ENCODE data around the gene CDC73.

DNA sequence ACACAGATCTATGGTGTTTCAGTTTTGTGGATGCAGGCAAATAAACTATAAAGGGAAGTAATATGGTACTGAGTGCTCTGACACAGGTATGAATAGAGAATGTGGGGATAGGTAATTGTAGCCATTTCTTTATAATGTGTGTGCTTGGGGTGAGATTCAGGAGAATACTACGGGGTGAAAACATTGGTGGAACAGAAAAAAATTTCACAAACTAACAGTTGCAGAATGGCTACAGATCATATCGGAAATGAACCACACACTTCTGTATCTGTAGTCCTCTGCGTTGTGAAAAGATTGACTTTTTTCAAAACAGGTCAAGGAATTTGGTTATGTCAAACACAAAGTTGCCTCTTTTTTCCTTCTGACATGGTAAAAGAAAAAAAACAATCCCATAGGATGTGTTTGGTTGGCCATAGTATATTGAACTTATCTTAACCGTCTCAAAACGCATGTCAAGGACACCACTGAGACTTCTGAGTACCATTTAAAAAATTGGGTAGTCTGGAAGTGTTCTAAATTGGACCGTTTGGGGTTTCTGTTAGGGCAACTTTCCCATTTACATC, 1.1 kb upstream of the CDC73 start:
- TF ChIP-seq, protein P1, sequence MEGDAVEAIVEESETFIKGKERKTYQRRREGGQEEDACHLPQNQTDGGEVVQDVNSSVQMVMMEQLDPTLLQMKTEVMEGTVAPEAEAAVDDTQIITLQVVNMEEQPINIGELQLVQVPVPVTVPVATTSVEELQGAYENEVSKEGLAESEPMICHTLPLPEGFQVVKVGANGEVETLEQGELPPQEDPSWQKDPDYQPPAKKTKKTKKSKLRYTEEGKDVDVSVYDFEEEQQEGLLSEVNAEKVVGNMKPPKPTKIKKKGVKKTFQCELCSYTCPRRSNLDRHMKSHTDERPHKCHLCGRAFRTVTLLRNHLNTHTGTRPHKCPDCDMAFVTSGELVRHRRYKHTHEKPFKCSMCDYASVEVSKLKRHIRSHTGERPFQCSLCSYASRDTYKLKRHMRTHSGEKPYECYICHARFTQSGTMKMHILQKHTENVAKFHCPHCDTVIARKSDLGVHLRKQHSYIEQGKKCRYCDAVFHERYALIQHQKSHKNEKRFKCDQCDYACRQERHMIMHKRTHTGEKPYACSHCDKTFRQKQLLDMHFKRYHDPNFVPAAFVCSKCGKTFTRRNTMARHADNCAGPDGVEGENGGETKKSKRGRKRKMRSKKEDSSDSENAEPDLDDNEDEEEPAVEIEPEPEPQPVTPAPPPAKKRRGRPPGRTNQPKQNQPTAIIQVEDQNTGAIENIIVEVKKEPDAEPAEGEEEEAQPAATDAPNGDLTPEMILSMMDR (IDR thresholded peaks at IDR 0.05) = no peak
- TF ChIP-seq POLR2A (IDR thresholded peaks at IDR 0.05) = no peak
